ENCODE measurements around the gene DQX1. TPM values are rescaled to one million over a fixed set of nuclear protein-coding genes. Genes with fewer than 3 reads are reported as not detected.

DQX1 gene
- total and polyA plus RNA-seq, 2 of the 8 experiments (the other 6 are each of a cell fraction or from before 2014, with no cell fraction given) = 0.76 to 1.1 TPM

GRCh38 chr2:74495440-74495839 lies 30.6 kb downstream of the DQX1 start (continued):
- no peak for TF ChIP-seq KDM1A (IDR thresholded peaks at IDR 0.05; ENCODE audit: borderline replicate concordance, low read length)
- TF ChIP-seq TAF1 (IDR thresholded peaks at IDR 0.05; ENCODE audit: low read depth, low read length) = no peak
- TF ChIP-seq SUZ12 (IDR thresholded peaks at IDR 0.05; ENCODE audit: low read length) = no peak
- TF ChIP-seq RAD21 (IDR thresholded peaks at IDR 0.05 in 1 of 2, conservative IDR thresholded peaks at IDR 0.05 in 1 of 2; ENCODE audit: low read depth in 2 of 2, low read length in 2 of 2) = no peak
- TF ChIP-seq RBBP5 (IDR thresholded peaks at IDR 0.05; ENCODE audit: borderline replicate concordance, low read depth, low read length) = no peak
- no peak for TF ChIP-seq CEBPB (IDR thresholded peaks at IDR 0.05; ENCODE audit: low read depth, low read length)
- TF ChIP-seq SIX5 (IDR thresholded peaks at IDR 0.05; ENCODE audit: low read depth, low read length) = no peak
